Ishikawa (cell line): ENCODE results near the gene PAPLN.

Experiments used
- EP300 ChIP-seq: IDR thresholded peaks from 2 replicates; pipeline ENCODE4 v1.6.1; 2012; ENCODE audit warnings: borderline replicate concordance
- USF1 ChIP-seq: IDR thresholded peaks from 2 replicates; pipeline ENCODE4 v1.6.1; 2012

GRCh38 chr14:73305499-73305898, 68.2 kb downstream of the PAPLN start:
- TF ChIP-seq EP300 (no peak), USF1 (no peak)
